ENCODE data around the gene USP17L18.
"Not testable (repeated sequence)": the region's sequence is repeated elsewhere in the genome, so short reads cannot be mapped to it uniquely, and the experiment has no call there.

- not testable (repeated sequence) for TF ChIP-seq CTCF, POLR2A (IDR thresholded peaks at IDR 0.05)
These were observed 33.3 kb upstream of the USP17L18 start, which contains the start of gene USP17L11 for GRCh38 chr4:9215105-9215504.

Data from Peyer's patch (tissue), 4 donors.